Smooth muscle cell (in vitro differentiated cells): Measurements from ENCODE around the gene EXOC2. TPM values are rescaled to one million over a fixed set of nuclear protein-coding genes. Genes with fewer than 3 reads are reported as not detected.

Experiments
- DNase-seq: peaks from one replicate; lab custom pipeline; 2025; ENCODE audit not compliant: unreplicated experiment; lab: John Stamatoyannopoulos, UW
- H2AFZ ChIP-seq: fragments of 200-600 bp; sonication (generic); 2 replicates; pipeline ENCODE4 v1.6.0; 2016; ENCODE audit warnings: antibody characterized with exemption, low read depth, mild to moderate bottlenecking
- H3F3A ChIP-seq: fragments of 200-600 bp; sonication (generic); 2 replicates; pipeline ENCODE4 v1.6.0; 2017; ENCODE audit warnings: antibody characterized with exemption, low read depth
- H3K27ac ChIP-seq: fragments of 200-600 bp; sonication (generic); 2 replicates; pipeline ENCODE4 v1.5.1; 2016; ENCODE audit warnings: low read depth, mild to moderate bottlenecking
- H3K27me3 ChIP-seq: fragments of 200-600 bp; sonication (generic); 2 replicates; pipeline ENCODE4 v1.6.1; 2016; ENCODE audit warnings: low read depth, mild to moderate bottlenecking
- H3K36me3 ChIP-seq: fragments of 200-600 bp; sonication (generic); 2 replicates; pipeline ENCODE4 v1.5.1; 2016; ENCODE audit warnings: low read depth
- H3K4me1 ChIP-seq: fragments of 200-600 bp; sonication (generic); 2 replicates; pipeline ENCODE4 v1.5.1; 2016; ENCODE audit warnings: low read depth
- H3K4me2 ChIP-seq: fragments of 200-600 bp; sonication (generic); 2 replicates; pipeline ENCODE4 v1.6.0; 2016; ENCODE audit warnings: mild to moderate bottlenecking
- H3K4me3 ChIP-seq: fragments of 200-600 bp; sonication (generic); 2 replicates; pipeline ENCODE4 v1.5.1; 2016; ENCODE audit warnings: mild to moderate bottlenecking
- H3K79me2 ChIP-seq: fragments of 200-600 bp; sonication (generic); 2 replicates; pipeline ENCODE4 v1.6.0; 2016; ENCODE audit warnings: low read depth, mild to moderate bottlenecking
- H3K9ac ChIP-seq: fragments of 200-600 bp; sonication (generic); 2 replicates; pipeline ENCODE4 v1.6.0; 2016; ENCODE audit warnings: low read depth
- H3K9me3 ChIP-seq: fragments of 200-600 bp; sonication (generic); replicated peaks from 2 replicates; pipeline ENCODE4 v1.5.1; 2016; ENCODE audit warnings: low read depth
- H4K20me1 ChIP-seq: fragments of 200-600 bp; sonication (generic); 2 replicates; pipeline ENCODE4 v1.6.0; 2016; ENCODE audit warnings: low read depth
- WGBS: methylation state at CpG from one replicate; pipeline ENCODE4 v1.1.7; 2016; ENCODE audit warnings: low lambda C conversion rate; 5-methylcytosine and 5-hydroxymethylcytosine counted together
- polyA plus RNA-seq: library from polyadenylated mRNA; unstranded; fragments of >200 nt; fragmentation: Nextera tagmentation; extraction: Ambion mirVana; gene quantifications from 2 replicates; pipeline ENCODE4 v1.2.1, GENCODE V29; 2016
- total RNA-seq: library from RNA; depleted of rRNA; stranded (reverse); fragments of >200 nt; gene quantifications from 2 replicates; pipeline ENCODE4 v1.2.3, GENCODE V29; 2014
- TF ChIP-seq, protein P1 (sequence below): fragments of 200-600 bp; sonication (generic); IDR thresholded peaks from 2 replicates; pipeline ENCODE4 v1.5.1; 2017; ENCODE audit warnings: borderline replicate concordance, mild to moderate bottlenecking, antibody characterized with exemption; ENCODE audit not compliant: insufficient read depth, poor library complexity, severe bottlenecking

Gene EXOC2
- total and polyA plus RNA-seq, 2 experiments from 2014 or later = 21.9 to 33.9 TPM

DNA sequence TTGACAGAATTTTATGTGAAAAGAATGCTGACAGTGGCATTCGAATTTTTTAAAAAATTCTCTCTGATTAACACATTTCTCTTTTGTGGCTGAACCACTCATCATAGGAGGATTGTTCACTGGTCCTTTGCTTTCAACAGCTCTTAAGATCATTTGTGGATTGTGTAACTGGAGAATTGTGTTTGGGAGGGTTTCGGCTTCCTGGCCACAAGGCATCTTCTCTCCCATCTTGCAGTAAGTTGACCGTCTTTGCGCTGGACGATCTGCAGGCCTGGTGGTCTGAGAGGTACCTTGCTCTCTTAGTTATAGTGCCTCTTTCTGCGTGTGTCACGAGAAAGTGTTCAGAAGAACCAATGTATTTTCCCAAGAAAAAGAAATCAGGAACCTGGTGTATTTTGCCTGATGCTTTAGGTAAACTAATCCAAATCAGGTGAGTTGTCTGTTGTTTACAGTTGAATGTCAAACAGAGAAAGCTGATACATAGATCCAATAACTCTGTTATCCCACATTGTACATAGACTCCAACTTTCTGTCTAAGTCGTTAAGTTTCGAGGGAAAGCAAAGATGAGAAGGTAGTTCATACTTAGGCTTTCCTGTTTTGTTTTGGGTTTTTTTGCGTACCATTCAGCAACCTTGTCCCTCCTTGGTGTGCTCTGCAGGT is 14.8 kb upstream of the EXOC2 start:
- no peak for DNase-seq
- WGBS = 80% methylated on average over 10 of the region's 10 CpGs
- Histone ChIP-seq H3K79me2 (no peaks in the 10 kb centered on the region), H4K20me1 (no peaks in the 10 kb centered on the region), H3K4me3 (no peak overlapping the region), H3F3A (no peaks in the 10 kb centered on the region), H3K4me1 (peaks cover 5% of the 10 kb centered on the region), H3K27ac (no peak overlapping the region), H3K9ac (no peak overlapping the region), H2AFZ (no peak overlapping the region), H3K36me3 (no peaks in the 10 kb centered on the region), H3K9me3 (no peaks in the 10 kb centered on the region), H3K27me3 (no peaks in the 10 kb centered on the region), H3K4me2 (no peak overlapping the region)
- TF ChIP-seq, protein P1, sequence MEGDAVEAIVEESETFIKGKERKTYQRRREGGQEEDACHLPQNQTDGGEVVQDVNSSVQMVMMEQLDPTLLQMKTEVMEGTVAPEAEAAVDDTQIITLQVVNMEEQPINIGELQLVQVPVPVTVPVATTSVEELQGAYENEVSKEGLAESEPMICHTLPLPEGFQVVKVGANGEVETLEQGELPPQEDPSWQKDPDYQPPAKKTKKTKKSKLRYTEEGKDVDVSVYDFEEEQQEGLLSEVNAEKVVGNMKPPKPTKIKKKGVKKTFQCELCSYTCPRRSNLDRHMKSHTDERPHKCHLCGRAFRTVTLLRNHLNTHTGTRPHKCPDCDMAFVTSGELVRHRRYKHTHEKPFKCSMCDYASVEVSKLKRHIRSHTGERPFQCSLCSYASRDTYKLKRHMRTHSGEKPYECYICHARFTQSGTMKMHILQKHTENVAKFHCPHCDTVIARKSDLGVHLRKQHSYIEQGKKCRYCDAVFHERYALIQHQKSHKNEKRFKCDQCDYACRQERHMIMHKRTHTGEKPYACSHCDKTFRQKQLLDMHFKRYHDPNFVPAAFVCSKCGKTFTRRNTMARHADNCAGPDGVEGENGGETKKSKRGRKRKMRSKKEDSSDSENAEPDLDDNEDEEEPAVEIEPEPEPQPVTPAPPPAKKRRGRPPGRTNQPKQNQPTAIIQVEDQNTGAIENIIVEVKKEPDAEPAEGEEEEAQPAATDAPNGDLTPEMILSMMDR = no peak

DNA sequence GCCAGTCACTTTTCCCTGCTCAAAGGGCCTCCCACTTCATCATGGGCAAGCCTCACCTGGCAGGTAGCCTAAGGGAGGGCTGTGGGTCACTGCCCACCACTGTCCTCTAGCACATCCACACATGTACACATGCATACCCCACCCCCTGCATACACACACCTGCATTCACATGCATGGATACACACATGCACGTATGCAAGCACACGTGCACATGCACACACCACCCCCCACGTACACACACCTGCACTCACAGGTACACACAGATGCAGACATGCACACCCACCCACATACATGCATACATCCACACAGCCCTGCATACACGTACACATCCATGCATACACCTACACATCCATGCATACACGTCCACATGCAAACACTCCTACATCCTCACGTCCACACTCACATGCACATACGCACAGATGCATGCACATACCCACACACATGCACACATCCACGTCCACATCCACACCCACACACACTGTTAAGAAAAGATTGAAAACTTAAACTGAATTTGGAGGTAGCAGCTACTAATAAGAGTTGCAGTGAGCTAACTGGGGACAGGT is 14.0 kb upstream of the EXOC2 start:
- H3K4me1 ChIP-seq = peaks cover 5% of the 10 kb centered on the region
- no peaks in the 10 kb centered on the region for H4K20me1 ChIP-seq
- H3K4me2 ChIP-seq = no peak overlapping the region
- TF ChIP-seq, protein P1 = no peak
- no peak overlapping the region for H2AFZ ChIP-seq
- H3K4me3 ChIP-seq = no peak overlapping the region
- H3K79me2 ChIP-seq = no peaks in the 10 kb centered on the region
- H3K27ac ChIP-seq = no peak overlapping the region
- no peaks in the 10 kb centered on the region for H3K27me3 ChIP-seq
- H3K9ac ChIP-seq = no peak overlapping the region
- H3F3A ChIP-seq = no peaks in the 10 kb centered on the region
- WGBS = 95% methylated on average over 8 of the region's 8 CpGs
- H3K36me3 ChIP-seq = no peaks in the 10 kb centered on the region
- no peaks in the 10 kb centered on the region for H3K9me3 ChIP-seq
- DNase-seq = no peak

DNA sequence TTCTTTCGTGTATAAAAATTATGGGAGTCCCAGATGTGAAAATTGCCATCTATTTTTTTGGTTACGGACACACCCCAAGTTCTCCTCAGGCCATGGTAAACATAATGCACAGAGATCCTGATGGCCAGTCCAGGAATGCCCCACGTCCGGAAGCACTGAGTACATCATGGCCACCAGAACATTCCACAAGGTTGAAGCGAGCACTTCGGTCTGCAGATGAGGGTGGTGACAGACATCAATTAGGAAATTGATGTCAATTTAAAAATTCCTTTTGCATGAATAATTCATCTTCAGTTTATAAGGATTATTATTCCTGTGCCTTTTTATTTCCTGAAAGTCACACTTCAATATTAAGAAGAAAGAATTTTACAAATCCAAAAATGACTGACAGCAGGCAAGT is 13.2 kb upstream of the EXOC2 start:
- no peak overlapping the region for H3K27ac ChIP-seq
- 71% methylated on average over 6 of the region's 6 CpGs for WGBS

More for the DNA sequence above, 13.2 kb upstream of the EXOC2 start:
- Histone ChIP-seq H3F3A (no peaks in the 10 kb centered on the region), H3K79me2 (no peaks in the 10 kb centered on the region), H3K9ac (no peak overlapping the region), H3K4me2 (no peak overlapping the region), H3K36me3 (no peaks in the 10 kb centered on the region), H3K27me3 (no peaks in the 10 kb centered on the region), H3K4me1 (peaks cover 5% of the 10 kb centered on the region), H4K20me1 (no peaks in the 10 kb centered on the region), H3K9me3 (no peaks in the 10 kb centered on the region), H2AFZ (no peak overlapping the region), H3K4me3 (no peak overlapping the region)
- DNase-seq = no peak
- TF ChIP-seq, protein P1 = no peak
